Measurements from ENCODE around the gene STEAP3.

Gene STEAP3

DNA sequence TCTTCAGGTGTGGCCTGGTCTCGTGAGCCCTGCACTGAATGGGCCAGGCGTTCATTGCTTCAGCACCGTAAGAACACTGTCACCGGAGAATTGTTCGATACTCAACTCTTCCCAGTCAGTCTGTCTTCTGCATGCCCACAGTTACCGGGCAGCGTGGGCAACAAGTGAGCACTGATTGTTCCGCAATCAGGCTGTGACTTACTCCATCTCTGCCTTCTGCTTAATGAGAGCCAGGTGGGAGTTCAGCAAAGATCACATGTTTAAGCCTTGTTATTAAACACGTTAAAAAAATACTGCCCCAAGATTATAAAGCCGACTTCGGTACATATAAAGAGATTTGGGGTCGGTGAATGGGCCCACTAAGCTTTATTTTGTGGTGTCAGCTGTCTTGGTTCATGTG is 3.7 kb downstream of the STEAP3 start:
- no peak for DNase-seq

GRCh38 chr2:119228136-119228535 is 4.5 kb downstream of the STEAP3 start:
- DNase-seq: no peak

DNA sequence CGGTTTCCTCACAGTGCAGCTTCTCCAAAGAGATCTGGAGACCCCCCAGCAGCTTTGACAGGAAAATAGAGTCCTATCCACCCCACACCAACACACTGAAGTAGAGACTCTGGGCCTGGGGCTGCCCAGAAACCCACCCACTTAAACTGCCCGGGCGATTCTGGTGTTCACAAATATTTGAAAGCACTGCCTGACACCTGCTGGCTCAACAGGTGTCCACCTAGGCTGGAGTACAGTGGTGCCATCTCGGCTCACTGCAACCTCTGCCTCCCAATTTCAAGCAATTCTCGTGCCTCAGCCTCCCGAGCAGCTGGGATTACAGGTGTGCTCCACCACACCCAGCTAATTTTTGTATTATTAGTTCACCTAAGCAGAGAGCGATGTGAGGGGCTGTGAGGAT is 5.3 kb downstream of the STEAP3 start:
- no peak for DNase-seq

DNA sequence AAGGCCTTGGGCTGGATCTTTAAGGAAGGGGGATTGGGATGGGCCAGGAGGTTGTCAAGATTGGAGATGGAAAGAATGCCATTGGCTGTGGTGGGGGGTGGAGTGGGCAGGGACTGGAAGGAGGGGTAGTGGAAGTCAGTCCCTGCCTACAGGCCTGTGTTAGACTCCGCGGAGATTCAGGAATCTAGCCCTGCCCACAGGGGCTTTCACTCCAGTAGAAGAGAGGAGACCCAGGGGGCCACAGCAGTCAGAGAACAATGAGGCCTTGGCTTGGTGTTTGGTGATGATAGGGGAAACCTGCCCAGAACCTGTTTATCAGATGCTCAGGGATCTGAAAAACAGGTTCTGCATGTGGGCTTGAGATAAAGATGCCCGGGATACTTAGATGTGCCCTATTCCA is 6.1 kb downstream of the STEAP3 start:
- DNase-seq: no peak

DNA sequence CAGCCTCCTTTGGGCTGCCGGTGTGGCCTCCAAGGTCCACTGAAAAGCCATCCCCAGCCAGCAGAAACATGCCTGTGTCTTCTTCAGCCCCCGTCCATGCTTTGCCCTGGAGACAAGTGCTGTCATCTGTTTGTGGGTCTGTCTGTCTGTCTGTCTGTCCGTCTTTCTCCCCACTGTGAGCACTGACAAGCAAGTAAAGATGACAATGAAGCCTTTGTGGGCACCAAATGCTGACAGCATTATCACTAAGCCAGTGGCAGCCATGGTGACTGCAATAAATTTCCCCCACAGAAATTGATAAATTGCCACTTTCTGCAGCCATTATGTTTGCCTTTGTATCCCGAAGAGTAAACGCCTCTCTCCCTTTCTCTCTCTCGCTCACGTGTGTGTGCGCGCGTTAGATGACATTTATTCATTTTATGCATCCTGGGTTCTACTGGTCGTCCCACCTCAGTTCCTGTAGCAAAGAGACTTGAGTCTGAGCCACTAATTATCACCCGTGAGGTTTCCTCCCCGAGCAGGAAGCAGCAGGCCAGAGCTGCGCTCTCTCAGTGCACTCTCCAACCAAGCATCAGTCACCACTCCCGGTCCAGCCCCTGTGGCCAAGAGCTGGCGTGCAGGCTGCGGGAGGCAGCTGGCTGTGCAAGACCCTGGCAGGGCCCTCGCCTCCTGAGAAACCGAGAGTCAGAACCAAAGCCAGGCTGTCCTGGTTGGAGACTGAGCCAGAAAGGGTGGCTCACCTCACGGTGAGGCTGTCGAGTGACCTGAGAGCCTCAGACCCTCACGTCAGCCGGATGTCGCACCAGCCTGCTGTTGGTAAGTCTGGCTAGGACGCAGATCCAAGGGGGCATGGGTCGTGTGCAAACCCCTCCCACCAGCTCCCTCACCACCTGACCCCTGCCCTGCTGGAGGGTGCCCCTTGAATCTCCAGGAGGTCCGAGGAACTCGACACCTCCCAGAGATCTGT is 6.9 kb downstream of the STEAP3 start:
- no peak for DNase-seq

- no peak for DNase-seq
These were observed 8.5 kb downstream of the STEAP3 start for GRCh38 chr2:119231975-119232665.

- DNase-seq: no peak
These were observed 9.0 kb downstream of the STEAP3 start for GRCh38 chr2:119232666-119232993.

- peak in 1 of 2 experiments; percentile 11 for DNase-seq
These were observed 9.8 kb downstream of the STEAP3 start for GRCh38 chr2:119233326-119234020.

DNA sequence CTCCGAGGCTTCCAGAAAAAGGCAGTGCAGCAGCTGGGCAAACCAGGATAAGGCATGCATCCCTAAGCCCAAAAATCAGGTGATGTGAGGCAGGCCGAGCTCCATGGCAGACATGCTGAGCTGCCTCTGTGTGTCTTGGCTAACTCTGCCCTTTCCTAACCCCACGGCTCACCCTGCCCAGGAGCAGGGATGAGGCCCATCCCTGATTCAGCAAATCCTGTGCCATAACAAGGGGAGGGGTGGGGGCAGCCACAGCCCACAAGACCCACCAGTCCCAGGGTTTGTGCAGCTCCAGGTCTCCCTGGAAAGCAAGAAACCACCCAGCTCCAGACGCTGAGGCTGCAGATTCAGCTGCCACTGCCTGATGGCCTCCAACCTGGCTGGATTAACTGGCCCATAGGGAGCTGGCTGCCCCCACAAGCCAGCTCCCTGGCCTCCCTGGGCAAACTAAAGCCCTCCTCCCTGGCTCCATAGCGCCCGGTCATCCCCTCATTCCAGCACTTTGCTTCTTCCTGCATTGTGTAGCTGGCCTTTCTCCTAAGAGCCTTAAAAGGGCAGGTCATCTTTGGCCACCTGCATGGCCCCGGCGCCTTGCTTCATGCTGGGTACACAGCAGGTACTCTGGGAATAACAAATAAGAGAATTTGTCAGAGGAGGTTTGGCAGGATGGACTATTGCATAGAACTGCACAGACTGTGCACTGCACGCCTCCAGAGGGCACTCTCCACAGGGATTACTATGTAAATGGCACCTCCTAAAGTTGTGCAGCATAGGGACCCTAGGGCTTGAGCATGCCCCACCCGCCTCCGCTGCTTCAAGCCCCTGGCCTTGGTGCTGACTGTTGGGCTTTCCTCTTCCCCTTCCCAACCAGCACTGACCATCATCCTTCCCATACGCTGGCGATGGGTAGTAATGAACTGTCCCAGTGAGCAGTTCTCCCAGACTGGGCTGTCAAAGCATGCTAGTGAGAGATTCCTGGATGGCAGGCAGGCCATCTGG is 10.7 kb downstream of the STEAP3 start:
- peak in 1 of 2 experiments; percentile 27 for DNase-seq

- DNase-seq: no peak
These were observed 13.2 kb downstream of the STEAP3 start for GRCh38 chr2:119236796-119237195.

- DNase-seq: peak; percentile 94
These were observed 16.9 kb downstream of the STEAP3 start for GRCh38 chr2:119240311-119241204.

- peak in 1 of 2 experiments; percentile 43 for DNase-seq
These were observed 17.5 kb downstream of the STEAP3 start for GRCh38 chr2:119241205-119241532.

DNA sequence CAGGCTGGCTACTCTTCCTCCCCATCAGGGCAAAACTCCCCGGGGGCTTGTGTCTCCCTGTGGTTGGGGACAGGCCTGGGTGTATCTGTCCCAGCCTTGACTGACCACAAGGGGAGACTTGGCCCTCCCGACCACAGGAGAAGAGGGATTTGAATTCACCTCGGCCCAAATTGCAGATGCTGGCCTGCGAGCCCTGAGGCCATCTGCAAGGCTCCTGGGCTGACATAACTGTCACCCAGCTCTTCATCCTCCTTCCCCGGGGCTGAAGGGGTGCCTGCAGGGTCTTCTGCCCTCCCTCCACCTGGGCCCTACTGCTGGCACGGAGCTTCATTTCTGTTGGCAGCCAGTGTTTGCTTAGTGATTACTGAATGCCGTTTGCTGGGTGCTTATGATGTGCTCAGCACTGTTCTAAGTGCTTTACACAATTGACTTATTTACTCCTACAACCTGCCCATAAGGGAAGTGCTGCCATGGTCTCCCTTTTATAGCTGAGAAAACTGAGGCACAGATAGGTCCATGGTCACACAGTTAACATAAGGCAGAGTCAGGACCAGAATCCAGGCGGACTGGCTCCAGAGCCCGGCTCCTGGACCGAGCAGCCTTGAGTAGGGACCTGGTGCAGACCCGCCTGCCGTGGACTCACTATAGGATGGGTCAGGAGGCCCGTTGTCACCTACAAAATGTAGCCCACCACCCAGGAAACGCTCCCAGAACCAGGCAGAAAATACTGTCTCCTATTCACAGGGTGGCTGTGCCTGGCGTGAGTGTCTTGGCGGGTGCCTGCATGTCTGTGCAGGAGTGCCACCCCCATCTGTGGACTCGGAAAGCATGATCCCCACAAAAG is 18.9 kb downstream of the STEAP3 start:
- DNase-seq: peak; percentile 52 to 71

DNA sequence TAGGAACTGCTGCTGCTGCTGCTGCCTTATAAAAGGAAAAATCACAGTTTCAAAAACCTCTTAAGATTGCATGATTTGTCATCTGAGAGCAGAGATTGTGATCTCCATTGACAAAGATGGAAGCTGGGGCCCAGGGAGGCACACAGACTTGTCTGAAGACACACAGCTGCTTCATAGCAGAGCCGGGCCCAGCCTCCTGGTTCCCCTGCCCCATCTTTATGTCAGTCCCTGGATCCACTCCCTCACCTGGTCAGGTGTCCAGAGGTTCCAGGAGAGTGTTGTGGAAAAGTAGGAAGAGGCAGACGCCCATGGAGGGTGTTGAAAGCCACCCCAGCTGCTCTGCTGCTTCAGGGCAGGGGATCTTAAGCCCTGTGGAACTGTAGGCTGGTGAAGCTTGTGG is 20.0 kb downstream of the STEAP3 start:
- no peak for DNase-seq

DNA sequence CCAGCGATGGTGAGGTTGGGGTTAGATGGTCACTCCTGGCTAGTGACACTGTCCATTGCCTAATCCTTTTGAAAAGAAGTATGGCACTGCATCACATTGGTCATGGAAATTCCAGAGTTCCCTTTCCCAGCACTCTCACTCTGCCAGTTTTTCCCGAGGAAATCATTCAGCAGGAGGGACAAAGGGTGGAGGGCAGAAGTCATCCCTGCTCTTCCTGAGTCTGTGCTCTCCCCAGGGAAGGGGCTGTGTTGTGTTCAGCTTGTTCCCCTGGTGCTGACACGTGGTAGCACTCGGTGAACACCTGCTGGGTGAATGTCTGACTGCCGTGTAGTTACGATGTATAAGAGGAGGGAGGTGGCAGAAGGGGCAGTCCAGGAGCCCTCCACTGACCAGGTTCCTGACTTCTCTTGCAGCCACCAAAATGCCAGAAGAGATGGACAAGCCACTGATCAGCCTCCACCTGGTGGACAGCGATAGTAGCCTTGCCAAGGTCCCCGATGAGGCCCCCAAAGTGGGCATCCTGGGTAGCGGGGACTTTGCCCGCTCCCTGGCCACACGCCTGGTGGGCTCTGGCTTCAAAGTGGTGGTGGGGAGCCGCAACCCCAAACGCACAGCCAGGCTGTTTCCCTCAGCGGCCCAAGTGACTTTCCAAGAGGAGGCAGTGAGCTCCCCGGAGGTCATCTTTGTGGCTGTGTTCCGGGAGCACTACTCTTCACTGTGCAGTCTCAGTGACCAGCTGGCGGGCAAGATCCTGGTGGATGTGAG is 21.6 kb downstream of the STEAP3 start:
- DNase-seq: peak in 1 of 2 experiments; percentile 6

- no peak for DNase-seq
These were observed 22.2 kb downstream of the STEAP3 start for GRCh38 chr2:119245841-119246230.

DNA sequence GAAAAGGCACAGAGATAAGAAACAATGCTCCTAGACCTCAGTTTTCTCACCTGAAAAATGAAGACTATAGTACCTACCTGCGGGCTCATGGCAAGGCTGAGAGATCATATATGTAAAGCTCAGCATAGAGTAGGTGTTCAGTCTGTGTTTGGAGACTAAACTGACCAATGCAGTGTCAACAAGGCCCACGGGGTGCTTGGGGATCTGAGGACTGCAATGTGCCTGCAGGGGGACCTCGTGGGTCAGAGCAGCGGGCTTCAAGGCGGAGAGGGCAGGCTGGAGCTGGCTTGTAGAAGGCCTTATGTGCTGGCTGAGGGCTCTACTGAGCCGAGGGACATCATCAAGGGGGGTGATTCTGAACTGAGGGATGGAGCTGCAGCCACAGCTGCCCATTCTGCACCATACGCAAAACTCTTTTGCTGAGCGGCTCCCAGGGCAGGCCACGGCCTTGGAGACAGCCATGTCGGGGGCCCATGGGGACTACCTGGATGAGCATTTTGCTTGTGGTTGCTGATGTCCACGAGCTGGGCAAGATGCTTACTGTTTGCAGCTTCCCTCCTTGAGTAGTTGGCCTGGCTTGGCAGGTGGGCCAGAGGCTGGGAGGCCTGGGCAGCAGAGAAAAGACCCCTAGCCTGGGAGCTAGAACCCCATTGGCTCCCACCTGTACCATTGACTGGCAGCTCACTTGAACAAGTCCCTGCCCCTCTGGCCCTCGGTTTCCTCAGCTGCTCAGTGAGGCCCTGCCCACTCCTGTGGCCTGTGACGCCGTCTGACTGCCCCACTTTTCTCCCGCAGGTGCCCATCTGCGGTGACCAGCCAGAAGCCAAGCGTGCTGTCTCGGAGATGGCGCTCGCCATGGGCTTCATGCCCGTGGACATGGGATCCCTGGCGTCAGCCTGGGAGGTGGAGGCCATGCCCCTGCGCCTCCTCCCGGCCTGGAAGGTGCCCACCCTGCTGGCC is 23.5 kb downstream of the STEAP3 start:
- no peak for DNase-seq

DNA sequence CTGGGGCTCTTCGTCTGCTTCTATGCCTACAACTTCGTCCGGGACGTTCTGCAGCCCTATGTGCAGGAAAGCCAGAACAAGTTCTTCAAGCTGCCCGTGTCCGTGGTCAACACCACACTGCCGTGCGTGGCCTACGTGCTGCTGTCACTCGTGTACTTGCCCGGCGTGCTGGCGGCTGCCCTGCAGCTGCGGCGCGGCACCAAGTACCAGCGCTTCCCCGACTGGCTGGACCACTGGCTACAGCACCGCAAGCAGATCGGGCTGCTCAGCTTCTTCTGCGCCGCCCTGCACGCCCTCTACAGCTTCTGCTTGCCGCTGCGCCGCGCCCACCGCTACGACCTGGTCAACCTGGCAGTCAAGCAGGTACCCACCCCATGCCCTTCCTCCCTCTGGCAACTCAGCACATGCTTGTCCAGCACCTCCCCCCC is 24.2 kb downstream of the STEAP3 start:
- no peak for DNase-seq
